Gastroesophageal sphincter (tissue), 3 donors: ENCODE measurements around the gene CASKIN1.

Experiments
- EP300 ChIP-seq: sonication (generic); formaldehyde crosslinking; IDR thresholded peaks from one replicate; pipeline ENCODE4 v1.6.1; 2017; ENCODE audit warnings: antibody characterized with exemption, mild to moderate bottlenecking
- POLR2A ChIP-seq, 2 donors: fragments of 450-650 bp; IDR thresholded peaks; one replicate each; pipeline ENCODE4 v1.6.1; 2017; ENCODE audit warnings: antibody characterized with exemption in 2 of 2, mild to moderate bottlenecking in 2 of 2, moderate library complexity in 1 of 2
- POLR2AphosphoS5 ChIP-seq: sonication (generic); formaldehyde crosslinking; IDR thresholded peaks from one replicate; pipeline ENCODE4 v1.6.1; 2017; ENCODE audit warnings: antibody characterized with exemption
- TF ChIP-seq, protein P1 (sequence below), 4 experiments: fragments of 200-600 bp in 2 of 4; fragments of 450-650 bp in 2 of 4; sonication (generic) in 1 of 4; IDR thresholded peaks; one replicate each; pipeline ENCODE4 v1.5.1; 2017 to 2019; ENCODE audit warnings: antibody characterized with exemption in 4 of 4, mild to moderate bottlenecking in 2 of 4, moderate library complexity in 2 of 4

DNA sequence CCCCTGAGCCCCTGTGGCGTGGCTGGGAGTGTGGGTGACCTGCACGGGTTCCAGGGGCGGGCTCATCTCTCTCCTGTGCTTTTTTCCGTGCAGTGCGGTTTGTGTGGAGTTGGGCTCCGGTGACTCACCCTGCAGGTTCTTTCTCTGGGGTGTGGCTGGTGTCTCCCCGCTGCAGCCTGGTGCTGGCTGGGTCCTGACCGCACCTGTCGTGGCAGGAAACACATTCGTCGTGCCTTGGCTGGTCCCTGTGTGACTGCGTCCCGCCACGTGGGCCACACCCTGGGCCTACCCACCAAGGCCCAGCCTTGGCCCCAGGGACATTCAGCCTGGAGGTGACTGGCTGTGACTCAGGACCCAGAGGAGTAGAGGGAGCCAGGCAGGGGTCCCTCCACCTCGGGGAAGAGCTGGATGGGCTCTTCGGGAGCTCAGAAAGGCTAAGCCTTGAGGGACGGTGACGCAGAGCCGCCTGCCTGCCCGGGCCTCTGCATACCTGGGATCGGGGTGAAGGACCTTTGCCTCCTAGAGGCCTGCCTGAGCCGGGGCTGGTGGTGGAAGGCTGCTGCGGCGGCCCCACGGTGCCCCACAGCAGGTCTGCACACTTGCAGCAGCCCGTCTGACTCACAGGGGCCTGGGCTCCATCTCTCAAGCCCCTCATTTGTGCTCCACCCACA is 33.1 kb downstream of the CASKIN1 start:
- TF ChIP-seq, protein P1, sequence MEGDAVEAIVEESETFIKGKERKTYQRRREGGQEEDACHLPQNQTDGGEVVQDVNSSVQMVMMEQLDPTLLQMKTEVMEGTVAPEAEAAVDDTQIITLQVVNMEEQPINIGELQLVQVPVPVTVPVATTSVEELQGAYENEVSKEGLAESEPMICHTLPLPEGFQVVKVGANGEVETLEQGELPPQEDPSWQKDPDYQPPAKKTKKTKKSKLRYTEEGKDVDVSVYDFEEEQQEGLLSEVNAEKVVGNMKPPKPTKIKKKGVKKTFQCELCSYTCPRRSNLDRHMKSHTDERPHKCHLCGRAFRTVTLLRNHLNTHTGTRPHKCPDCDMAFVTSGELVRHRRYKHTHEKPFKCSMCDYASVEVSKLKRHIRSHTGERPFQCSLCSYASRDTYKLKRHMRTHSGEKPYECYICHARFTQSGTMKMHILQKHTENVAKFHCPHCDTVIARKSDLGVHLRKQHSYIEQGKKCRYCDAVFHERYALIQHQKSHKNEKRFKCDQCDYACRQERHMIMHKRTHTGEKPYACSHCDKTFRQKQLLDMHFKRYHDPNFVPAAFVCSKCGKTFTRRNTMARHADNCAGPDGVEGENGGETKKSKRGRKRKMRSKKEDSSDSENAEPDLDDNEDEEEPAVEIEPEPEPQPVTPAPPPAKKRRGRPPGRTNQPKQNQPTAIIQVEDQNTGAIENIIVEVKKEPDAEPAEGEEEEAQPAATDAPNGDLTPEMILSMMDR (IDR thresholded peaks at IDR 0.05): no peak
- TF ChIP-seq POLR2AphosphoS5 (no peak), EP300 (no peak), POLR2A (IDR thresholded peaks at IDR 0.05) (no peak)
